ENCODE results near the gene GPR157. TPM values are rescaled to one million over a fixed set of nuclear protein-coding genes. Genes with fewer than 3 reads are reported as not detected.

GPR157 gene
- total and polyA plus RNA-seq, 10 of the 15 experiments (the other 5 are each of a cell fraction or from before 2014, with no cell fraction given): 0.66 to 15.9 (median 3.1) TPM

DNA sequence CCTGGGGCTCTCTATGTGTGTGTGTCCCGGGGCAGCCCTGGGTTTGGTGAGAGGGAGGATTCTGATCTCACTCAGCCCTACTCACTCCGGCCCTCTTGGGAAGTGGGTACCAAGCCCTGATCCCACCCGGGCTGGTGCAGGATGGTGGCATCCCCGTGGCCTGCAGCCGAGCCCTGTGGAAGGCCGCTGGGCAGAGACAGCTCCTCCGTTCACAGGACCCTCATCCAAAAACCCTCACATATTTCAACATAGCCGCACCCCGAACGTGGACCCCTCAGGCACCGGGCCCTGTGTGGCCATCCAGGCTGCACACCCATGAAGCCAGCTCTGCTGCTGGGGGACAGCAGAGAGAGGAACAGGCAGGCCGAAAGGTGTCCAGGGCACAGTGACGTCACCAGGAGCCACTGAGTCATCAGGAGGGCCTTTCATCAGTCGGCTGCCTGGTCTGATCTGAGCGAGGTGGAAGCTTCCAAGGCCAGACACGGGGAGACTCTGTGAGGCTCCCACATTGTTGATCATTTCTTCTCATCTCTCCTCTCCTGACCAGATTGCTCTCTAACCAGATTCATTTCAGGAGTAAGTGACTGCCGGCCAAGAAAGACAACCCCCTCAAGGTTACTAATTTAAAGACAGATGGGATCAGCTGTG is 16.2 kb upstream of the GPR157 start:
- Histone ChIP-seq H3K4me1 (ENCODE audit: control insufficient read depth, insufficient read depth, low read length) (peaks cover 17% of the 10 kb centered on the region), H3K27ac (ENCODE audit: control insufficient read depth, insufficient read depth) (no peak overlapping the region; the same call in 1 of the 2 replicates), H3K4me2 (ENCODE audit: control insufficient read depth, insufficient read depth) (peak overlapping the region; percentile 30; the same call in 1 of the 2 replicates), H3K4me3 (no peak overlapping the region), H3K36me3 (ENCODE audit: control insufficient read depth in 2 of 2, insufficient read depth in 2 of 2, low read length in 1 of 2) (peaks cover 0 to 2% of the 10 kb centered on the region in 2 experiments; a peak in 1 of 4 replicates), H3K9ac (ENCODE audit: control insufficient read depth, insufficient read depth, low read length) (no peak overlapping the region), H3K9me3 (replicated peaks; ENCODE audit: control insufficient read depth, insufficient read depth, low read length) (no peaks in the 10 kb centered on the region), H2AFZ (ENCODE audit: control insufficient read depth, low read depth, low read length) (no peak overlapping the region), H4K20me1 (ENCODE audit: control insufficient read depth, insufficient read depth) (no peaks in the 10 kb centered on the region; the same call in 1 of the 2 replicates), H3K27me3 (replicated peaks in 1 of 2; ENCODE audit: control insufficient read depth in 2 of 2, insufficient read depth in 2 of 2, low read length in 1 of 2) (no peaks in the 10 kb centered on the region), H3K79me2 (ENCODE audit: control insufficient read depth, insufficient read depth, low read length) (no peaks in the 10 kb centered on the region)
- ChIA-PET CTCF (interaction anchor here (1.3 to 2.2 kb wide), 2 partner anchors 34 to 51 kb away, joined by 6 to 13 read pairs; no protein-coding TSS in a partner anchor), SMC1A (ENCODE audit: uncharacterized antibody, unreplicated experiment) (no interaction called here), POLR2A (interaction anchor here (0.7 kb wide), 1 partner anchor 11 kb away, joined by 3 read pairs; no protein-coding TSS in a partner anchor), RAD21 (ENCODE audit: unreplicated experiment) (interaction anchor here (0.6 to 2.2 kb wide), 4 partner anchors 12 to 91 kb away, joined by 3 to 6 read pairs (median 3); no protein-coding TSS in a partner anchor)
- DNase-seq (ENCODE audit: low read depth, low spot score) (no peak), FAIRE-seq (no peak), ATAC-seq (peak; percentile 62)
- in situ Hi-C loops (cut with MboI) (no loop called here), intact Hi-C loops (cut with micrococcal nuclease; ENCODE audit: unreplicated experiment) (no loop called here)
- no TSS peak for BruUV-seq (replicated peaks)
- TF ChIP-seq PML (IDR thresholded peaks at IDR 0.05; ENCODE audit: low read length) (0 out of 2 replicates have a peak, but pooled peaks have one; percentile 24), MTA2 (IDR thresholded peaks at IDR 0.05; ENCODE audit: low read depth) (no peak), YBX1 (IDR thresholded peaks at IDR 0.05) (no peak), LARP7 (IDR thresholded peaks at IDR 0.05) (no peak), TBL1XR1 (IDR thresholded peaks at IDR 0.05; ENCODE audit: low read depth, low read length) (no peak), JUNB (IDR thresholded peaks at IDR 0.05) (peak; percentile 52), MYB (IDR thresholded peaks at IDR 0.05; ENCODE audit: borderline replicate concordance, low read depth, low read length) (no peak), NFIC (IDR thresholded peaks at IDR 0.05; ENCODE audit: low read depth, low read length) (peak; percentile 34; the same call in 1 of the 2 replicates), FOXM1 (IDR thresholded peaks at IDR 0.05; ENCODE audit: low read depth, low read length) (0 out of 2 replicates have a peak, but pooled peaks have one; percentile 25), CHD4 (IDR thresholded peaks at IDR 0.05) (no peak), NR2F1 (conservative IDR thresholded peaks at IDR 0.05) (no peak), CREB1 (IDR thresholded peaks at IDR 0.05; ENCODE audit: low read depth) (peak; percentile 12; the same call in 1 of the 2 replicates), ZZZ3 (IDR thresholded peaks at IDR 0.05; ENCODE audit: control insufficient read depth, insufficient read length, low read depth) (no peak), PAX5 (IDR thresholded peaks at IDR 0.05; ENCODE audit: borderline replicate concordance, low read depth, low read length) (no peak), IRF4 (IDR thresholded peaks at IDR 0.05; ENCODE audit: low read depth, low read length) (0 out of 2 replicates have a peak, but pooled peaks have one; percentile 14), NR2C1 (IDR thresholded peaks at IDR 0.05) (no peak)
- TF ChIP-seq, protein P1, sequence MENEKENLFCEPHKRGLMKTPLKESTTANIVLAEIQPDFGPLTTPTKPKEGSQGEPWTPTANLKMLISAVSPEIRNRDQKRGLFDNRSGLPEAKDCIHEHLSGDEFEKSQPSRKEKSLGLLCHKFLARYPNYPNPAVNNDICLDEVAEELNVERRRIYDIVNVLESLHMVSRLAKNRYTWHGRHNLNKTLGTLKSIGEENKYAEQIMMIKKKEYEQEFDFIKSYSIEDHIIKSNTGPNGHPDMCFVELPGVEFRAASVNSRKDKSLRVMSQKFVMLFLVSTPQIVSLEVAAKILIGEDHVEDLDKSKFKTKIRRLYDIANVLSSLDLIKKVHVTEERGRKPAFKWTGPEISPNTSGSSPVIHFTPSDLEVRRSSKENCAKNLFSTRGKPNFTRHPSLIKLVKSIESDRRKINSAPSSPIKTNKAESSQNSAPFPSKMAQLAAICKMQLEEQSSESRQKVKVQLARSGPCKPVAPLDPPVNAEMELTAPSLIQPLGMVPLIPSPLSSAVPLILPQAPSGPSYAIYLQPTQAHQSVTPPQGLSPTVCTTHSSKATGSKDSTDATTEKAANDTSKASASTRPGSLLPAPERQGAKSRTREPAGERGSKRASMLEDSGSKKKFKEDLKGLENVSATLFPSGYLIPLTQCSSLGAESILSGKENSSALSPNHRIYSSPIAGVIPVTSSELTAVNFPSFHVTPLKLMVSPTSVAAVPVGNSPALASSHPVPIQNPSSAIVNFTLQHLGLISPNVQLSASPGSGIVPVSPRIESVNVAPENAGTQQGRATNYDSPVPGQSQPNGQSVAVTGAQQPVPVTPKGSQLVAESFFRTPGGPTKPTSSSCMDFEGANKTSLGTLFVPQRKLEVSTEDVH (IDR thresholded peaks at IDR 0.05; ENCODE audit: low read depth, partially characterized antibody): no peak
- TF ChIP-seq, protein P2, sequence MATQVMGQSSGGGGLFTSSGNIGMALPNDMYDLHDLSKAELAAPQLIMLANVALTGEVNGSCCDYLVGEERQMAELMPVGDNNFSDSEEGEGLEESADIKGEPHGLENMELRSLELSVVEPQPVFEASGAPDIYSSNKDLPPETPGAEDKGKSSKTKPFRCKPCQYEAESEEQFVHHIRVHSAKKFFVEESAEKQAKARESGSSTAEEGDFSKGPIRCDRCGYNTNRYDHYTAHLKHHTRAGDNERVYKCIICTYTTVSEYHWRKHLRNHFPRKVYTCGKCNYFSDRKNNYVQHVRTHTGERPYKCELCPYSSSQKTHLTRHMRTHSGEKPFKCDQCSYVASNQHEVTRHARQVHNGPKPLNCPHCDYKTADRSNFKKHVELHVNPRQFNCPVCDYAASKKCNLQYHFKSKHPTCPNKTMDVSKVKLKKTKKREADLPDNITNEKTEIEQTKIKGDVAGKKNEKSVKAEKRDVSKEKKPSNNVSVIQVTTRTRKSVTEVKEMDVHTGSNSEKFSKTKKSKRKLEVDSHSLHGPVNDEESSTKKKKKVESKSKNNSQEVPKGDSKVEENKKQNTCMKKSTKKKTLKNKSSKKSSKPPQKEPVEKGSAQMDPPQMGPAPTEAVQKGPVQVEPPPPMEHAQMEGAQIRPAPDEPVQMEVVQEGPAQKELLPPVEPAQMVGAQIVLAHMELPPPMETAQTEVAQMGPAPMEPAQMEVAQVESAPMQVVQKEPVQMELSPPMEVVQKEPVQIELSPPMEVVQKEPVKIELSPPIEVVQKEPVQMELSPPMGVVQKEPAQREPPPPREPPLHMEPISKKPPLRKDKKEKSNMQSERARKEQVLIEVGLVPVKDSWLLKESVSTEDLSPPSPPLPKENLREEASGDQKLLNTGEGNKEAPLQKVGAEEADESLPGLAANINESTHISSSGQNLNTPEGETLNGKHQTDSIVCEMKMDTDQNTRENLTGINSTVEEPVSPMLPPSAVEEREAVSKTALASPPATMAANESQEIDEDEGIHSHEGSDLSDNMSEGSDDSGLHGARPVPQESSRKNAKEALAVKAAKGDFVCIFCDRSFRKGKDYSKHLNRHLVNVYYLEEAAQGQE (IDR thresholded peaks at IDR 0.05; ENCODE audit: low read depth, low read length): no peak
- 63% methylated on average over 17 of the region's 17 CpGs for WGBS (ENCODE audit: insufficient coverage, insufficient replicate concordance, low lambda C conversion rate, missing lambda C conversion rate)
